ENCODE data around the gene SCGN.

GRCh38 chr6:25665455-25665854 is 13.4 kb downstream of the SCGN start:
- TF ChIP-seq SPI1 (IDR thresholded peaks at IDR 0.05; ENCODE audit: low read depth, low read length), result no peak
- TF ChIP-seq POLR2AphosphoS5 (IDR thresholded peaks at IDR 0.05; ENCODE audit: low read depth, low read length), result no peak

Measured in GM12891 (cell line).